ENCODE measurements around the gene PSKH1. TPM values are rescaled to one million over a fixed set of nuclear protein-coding genes. Genes with fewer than 3 reads are reported as not detected.
"Not testable (repeated sequence)": the region's sequence is repeated elsewhere in the genome, so short reads cannot be mapped to it uniquely, and the experiment has no call there.

The PSKH1 gene
- total RNA-seq, 2 experiments from 2014 or later, result 21.3 to 21.5 TPM

DNA sequence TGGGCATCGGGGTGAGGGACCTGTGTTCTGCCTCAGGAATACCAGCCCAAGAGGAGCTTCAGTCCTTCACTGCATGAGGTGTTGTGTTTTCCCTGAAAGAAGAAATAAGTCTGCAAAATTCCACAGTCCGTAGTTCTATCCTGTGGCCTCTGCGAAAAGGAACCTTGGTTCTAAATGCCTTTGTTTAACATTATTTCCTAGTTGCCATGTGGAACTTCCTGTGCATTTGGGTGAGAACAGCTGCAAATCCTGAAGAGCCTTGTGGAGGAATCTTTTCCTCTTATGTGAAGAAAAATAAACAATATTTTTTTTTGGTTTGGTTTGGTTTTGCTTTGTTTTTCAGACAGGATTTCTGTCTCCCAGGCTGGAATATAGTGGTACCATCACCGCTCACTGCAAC, 9.8 kb downstream of the PSKH1 start:
- Mint-ChIP-seq H3K27ac (peak overlapping the region; percentile 46), H3K27me3 (no peaks in the 10 kb centered on the region), H3K4me3 (no peak overlapping the region), H3K36me3 (ENCODE audit: low read depth) (peaks cover 2% of the 10 kb centered on the region), H3K4me1 (peaks cover 10% of the 10 kb centered on the region), H3K9me3 (no peaks in the 10 kb centered on the region)
- CTCF ChIA-PET, result interaction anchor here (0.9 kb wide), 1 partner anchor 16 kb away, joined by 3 read pairs; no protein-coding TSS in a partner anchor
- POLR2A ChIA-PET, result no interaction called here
- DNase-seq, result no peak

DNA sequence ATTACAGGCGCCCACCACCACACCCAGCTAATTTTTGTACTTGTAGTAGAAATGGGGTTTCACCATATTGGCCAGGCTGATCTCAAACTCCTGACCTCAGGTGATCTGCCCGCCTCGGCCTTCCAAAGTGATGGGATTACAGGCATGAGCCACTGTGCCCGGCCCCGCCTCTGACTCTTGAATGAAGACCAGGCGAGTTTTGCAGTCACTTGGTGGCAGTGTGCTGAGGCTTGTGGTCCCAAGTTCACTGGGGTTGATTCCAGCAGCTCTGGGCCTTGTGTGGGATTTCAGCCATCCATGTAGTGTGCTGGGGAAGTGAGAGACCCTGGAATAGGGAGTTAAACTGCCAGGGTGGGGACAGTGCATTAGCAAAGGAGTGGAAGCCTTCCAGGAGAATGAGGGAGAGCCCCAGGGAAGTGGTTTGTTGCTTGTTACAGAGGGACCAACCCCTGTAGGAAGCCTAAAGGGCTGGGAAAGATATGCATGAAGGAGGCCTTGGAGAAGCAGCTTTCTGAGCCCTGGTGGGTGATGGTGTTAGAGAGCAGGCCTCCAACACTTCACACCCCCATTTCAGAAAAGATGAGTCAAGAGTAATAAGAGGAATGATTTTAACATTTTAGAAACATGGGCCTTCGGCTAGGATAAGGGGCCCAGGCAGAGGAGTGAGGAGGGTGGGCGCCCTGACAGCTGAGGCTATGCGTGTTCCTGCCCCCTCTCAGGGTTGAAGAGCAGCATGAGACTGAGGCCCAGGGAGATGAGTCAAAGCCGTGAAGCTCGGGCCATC, 14.5 kb downstream of the PSKH1 start:
- ChIA-PET POLR2A (interaction anchor here (0.6 kb wide), 1 partner anchor 81 kb away, joined by 3 read pairs; no protein-coding TSS in a partner anchor), CTCF (interaction anchor here (1.3 to 1.5 kb wide), 2 partner anchors 91 to 133 kb away, joined by 3 to 5 read pairs (median 3); no protein-coding TSS in a partner anchor)
- H3K4me3 Mint-ChIP-seq, result no peak overlapping the region
- H3K36me3 Mint-ChIP-seq (ENCODE audit: low read depth), result peaks cover 11% of the 10 kb centered on the region
- H3K9me3 Mint-ChIP-seq, result no peaks in the 10 kb centered on the region
- peaks cover 21% of the 10 kb centered on the region for H3K4me1 Mint-ChIP-seq
- DNase-seq, result no peak
- no peaks in the 10 kb centered on the region for H3K27me3 Mint-ChIP-seq
- H3K27ac Mint-ChIP-seq, result peak overlapping the region; percentile 31

DNA sequence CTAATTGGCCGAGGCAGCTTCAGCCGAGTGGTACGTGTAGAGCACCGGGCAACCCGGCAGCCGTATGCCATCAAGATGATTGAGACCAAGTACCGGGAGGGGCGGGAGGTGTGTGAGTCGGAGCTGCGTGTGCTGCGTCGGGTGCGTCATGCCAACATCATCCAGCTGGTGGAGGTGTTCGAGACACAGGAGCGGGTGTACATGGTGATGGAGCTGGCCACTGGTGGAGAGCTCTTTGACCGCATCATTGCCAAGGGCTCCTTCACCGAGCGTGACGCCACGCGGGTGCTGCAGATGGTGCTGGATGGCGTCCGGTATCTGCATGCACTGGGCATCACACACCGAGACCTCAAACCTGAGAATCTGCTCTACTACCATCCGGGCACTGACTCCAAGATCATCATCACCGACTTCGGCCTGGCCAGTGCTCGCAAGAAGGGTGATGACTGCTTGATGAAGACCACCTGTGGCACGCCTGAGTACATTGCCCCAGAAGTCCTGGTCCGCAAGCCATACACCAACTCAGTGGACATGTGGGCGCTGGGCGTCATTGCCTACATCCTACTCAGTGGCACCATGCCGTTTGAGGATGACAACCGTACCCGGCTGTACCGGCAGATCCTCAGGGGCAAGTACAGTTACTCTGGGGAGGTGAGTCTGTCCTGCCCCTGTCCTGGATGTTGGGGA, 16.1 kb downstream of the PSKH1 start:
- no peak for DNase-seq
- no peaks in the 10 kb centered on the region for H3K27me3 Mint-ChIP-seq
- no peak overlapping the region for H3K27ac Mint-ChIP-seq
- ChIA-PET POLR2A (no interaction called here), CTCF (interaction anchor here (1.5 to 2.5 kb wide), 2 partner anchors 11 to 93 kb away, joined by 5 to 8 read pairs; no protein-coding TSS in a partner anchor)
- no peaks in the 10 kb centered on the region for H3K9me3 Mint-ChIP-seq
- peaks cover 12% of the 10 kb centered on the region for H3K36me3 Mint-ChIP-seq (ENCODE audit: low read depth)
- H3K4me3 Mint-ChIP-seq, result no peak overlapping the region
- peaks cover 21% of the 10 kb centered on the region for H3K4me1 Mint-ChIP-seq

DNA sequence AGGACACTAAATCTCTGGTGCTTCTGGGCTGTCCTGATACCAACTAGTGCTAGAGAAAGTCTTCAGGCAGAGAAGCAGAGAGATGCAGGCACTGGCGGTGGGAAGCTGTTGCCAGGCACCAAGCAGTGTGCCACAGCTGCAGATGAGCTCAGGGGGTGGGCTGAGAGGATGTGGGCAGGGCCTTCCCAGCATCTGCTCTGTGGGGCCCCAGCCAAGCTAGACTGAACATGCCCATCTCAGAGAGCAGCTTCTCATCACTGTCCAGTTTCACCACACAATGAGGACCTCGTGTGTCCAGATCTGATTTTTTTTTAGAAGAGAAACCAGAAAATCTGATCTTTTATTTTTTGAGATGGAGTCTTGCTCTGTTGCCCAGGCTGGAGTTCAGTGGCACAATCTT, 17.1 kb downstream of the PSKH1 start:
- H3K27ac Mint-ChIP-seq, result peak overlapping the region; percentile 48
- peaks cover 19% of the 10 kb centered on the region for H3K4me1 Mint-ChIP-seq
- peak; percentile 45 for DNase-seq
- H3K4me3 Mint-ChIP-seq, result no peak overlapping the region
- H3K27me3 Mint-ChIP-seq, result no peaks in the 10 kb centered on the region
- POLR2A ChIA-PET, result no interaction called here
- CTCF ChIA-PET, result interaction anchor here (0.8 to 2.6 kb wide), 8 partner anchors 10 to 389 kb away, joined by 3 to 8 read pairs (median 6); no protein-coding TSS in a partner anchor
- H3K9me3 Mint-ChIP-seq, result no peaks in the 10 kb centered on the region
- peaks cover 12% of the 10 kb centered on the region for H3K36me3 Mint-ChIP-seq (ENCODE audit: low read depth)

DNA sequence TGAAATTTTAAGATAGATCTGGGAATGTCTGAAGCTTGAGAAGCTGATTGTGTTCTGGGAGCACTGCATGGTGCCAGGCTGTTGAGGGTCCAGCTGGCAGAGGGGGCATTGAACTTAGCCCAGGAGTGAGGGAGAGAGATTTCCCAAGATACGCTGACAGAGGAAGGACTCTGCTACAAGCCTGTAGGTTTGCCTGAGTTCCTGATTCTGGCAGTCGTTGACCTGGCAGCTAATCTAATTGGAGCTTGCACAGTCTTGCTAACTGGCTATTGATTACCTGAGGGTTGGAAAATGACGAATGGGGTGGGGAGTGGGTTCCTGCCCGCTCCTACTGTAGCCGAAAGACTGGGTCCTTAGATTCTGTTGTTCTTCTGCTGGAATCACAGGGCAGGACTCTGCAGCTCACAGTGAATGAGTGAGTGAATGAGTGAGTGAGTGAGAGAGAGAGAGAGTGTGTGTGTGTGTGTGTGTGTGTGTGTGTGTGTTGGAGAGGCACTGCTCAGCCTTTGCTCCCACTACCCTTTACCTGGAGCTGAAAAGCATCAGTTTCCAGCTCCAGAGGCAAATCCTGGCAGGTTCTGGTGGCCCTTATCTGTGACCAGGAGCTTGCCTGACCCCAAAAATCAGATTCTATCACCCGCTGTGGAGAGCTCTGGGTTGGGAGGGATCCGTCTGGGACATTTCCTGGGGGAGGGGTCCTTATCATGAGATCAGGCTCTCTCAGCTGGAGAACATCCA, 21.9 kb downstream of the PSKH1 start:
- no peak for DNase-seq
- H3K27me3 Mint-ChIP-seq, result no peaks in the 10 kb centered on the region
- H3K4me3 Mint-ChIP-seq, result no peak overlapping the region
- POLR2A ChIA-PET, result no interaction called here
- peaks cover 5% of the 10 kb centered on the region for H3K36me3 Mint-ChIP-seq (ENCODE audit: low read depth)
- no peak overlapping the region for H3K27ac Mint-ChIP-seq
- H3K4me1 Mint-ChIP-seq, result peaks cover 27% of the 10 kb centered on the region
- H3K9me3 Mint-ChIP-seq, result no peaks in the 10 kb centered on the region
- CTCF ChIA-PET, result interaction anchor here (0.7 to 3.0 kb wide), 10 partner anchors 14 to 851 kb away, joined by 3 to 16 read pairs (median 4); no protein-coding TSS in a partner anchor

DNA sequence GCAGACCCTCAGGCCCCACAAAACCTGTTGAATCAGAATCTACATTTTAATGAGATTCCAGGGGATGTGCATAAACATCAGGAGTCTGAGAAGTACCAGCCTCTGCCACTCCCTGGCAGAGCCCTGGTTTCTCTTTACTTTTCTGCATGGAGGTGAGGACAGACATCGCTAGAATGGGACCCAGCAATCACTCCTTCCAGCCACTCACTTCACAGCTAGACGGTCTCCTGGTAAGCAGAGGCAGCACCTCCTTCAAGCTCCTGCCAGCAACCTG, 22.4 kb downstream of the PSKH1 start:
- H3K4me3 Mint-ChIP-seq; H3K27me3 Mint-ChIP-seq; DNase-seq; H3K27ac Mint-ChIP-seq; H3K36me3 Mint-ChIP-seq (ENCODE audit: low read depth); H3K9me3 Mint-ChIP-seq; POLR2A ChIA-PET: not testable (repeated sequence)
- peaks cover 23% of the 10 kb centered on the region for H3K4me1 Mint-ChIP-seq
- CTCF ChIA-PET, result interaction anchor here (0.7 to 3.0 kb wide), 6 partner anchors 14 to 852 kb away, joined by 3 to 16 read pairs (median 4); no protein-coding TSS in a partner anchor

DNA sequence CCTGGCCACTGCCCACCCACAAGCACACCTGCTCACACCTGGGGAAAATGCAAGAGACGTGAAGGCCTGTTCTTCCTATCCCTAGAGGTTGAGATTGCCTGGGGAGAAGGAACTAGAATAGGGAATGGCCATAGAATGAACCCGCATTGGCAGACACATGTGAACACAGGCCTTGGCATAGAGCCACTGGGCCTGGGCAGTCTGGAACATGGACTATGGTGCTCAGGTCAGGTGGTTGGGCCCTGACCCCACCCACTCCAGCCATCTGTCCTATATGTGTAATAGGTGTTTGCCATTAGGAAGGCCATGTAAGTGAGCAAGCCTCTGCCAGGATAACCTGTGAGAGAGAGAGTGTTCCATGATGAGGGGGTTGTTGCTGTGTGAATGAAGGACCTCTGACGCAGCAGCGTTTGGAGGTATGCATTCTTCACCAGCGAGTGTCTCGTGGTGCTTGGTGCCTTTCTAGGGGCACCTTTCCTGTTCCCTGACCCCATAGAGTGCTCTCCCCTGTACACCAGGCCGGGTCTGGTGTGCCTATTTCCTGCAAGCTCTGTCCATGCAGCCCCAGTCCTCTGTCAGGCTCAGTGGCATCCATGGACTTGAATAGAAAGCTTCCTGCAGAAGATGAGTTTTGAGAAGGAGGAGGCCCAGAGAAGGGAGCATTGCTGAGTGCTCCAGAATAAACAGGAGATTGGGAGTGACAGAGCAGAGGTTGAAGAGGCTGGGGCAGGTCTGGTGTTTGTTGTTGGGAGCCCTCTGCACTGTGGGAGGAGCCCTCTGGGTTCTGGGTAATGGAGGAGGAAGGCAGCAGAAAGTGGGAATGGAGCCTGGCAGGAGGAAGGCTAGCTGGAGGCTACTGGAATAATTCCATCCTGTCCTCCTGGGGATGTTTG, 23.0 kb downstream of the PSKH1 start:
- POLR2A ChIA-PET, result no interaction called here
- Mint-ChIP-seq H3K9me3 (no peaks in the 10 kb centered on the region), H3K4me1 (peaks cover 19% of the 10 kb centered on the region)

DNA sequence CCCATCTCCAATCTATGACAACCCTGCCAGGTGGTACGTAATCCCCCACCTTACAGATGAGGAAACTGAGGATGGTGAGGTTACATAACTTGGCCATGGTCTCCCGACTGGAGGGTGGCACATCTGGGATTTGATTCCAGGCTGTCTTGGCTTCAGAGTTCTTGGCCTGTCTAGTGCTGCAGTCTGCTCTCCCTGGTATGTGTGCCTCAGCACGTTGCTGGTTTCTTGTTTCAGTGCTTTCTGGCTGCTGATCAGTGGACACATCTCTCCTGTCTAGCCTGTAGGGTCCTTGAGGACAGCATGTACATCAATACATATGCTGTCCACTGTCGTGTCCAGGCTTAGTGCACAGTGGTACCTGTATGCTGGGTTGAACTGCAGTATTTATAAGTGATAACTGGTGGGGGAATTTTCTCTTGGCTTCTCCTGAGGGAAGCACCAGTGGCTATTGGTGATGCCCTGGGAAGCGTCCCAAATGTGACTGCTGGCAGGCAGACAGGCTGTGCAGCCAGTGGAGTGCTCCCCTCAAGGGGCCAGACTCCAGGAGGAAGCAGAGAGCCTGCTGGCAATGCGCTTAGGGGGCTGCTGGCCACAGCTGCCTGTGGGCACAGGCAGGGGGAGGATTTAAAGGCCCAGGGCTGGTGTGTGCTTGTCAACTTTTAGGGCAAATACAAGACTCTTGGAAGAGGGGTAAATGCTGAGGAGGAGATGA, 24.2 kb downstream of the PSKH1 start:
- ChIA-PET POLR2A (no interaction called here), CTCF (interaction anchor here (0.8 to 1.6 kb wide), 9 partner anchors 10 to 396 kb away, joined by 3 to 9 read pairs (median 4); partner anchors contain the start of gene CTRL)
- Mint-ChIP-seq H3K9me3 (no peaks in the 10 kb centered on the region), H3K27me3 (no peaks in the 10 kb centered on the region), H3K27ac (peak overlapping the region; percentile 1), H3K36me3 (ENCODE audit: low read depth) (peaks cover 2% of the 10 kb centered on the region), H3K4me1 (peaks cover 24% of the 10 kb centered on the region), H3K4me3 (no peak overlapping the region)
- DNase-seq, result no peak

More for the DNA sequence above, 23.0 kb downstream of the PSKH1 start:
- CTCF ChIA-PET, result interaction anchor here (0.7 to 3.0 kb wide), 6 partner anchors 11 to 100 kb away, joined by 3 to 16 read pairs (median 4); no protein-coding TSS in a partner anchor
- Mint-ChIP-seq H3K27me3 (no peaks in the 10 kb centered on the region), H3K27ac (peak overlapping the region; percentile 26), H3K4me3 (no peak overlapping the region), H3K36me3 (ENCODE audit: low read depth) (peaks cover 2% of the 10 kb centered on the region)
- no peak for DNase-seq

DNA sequence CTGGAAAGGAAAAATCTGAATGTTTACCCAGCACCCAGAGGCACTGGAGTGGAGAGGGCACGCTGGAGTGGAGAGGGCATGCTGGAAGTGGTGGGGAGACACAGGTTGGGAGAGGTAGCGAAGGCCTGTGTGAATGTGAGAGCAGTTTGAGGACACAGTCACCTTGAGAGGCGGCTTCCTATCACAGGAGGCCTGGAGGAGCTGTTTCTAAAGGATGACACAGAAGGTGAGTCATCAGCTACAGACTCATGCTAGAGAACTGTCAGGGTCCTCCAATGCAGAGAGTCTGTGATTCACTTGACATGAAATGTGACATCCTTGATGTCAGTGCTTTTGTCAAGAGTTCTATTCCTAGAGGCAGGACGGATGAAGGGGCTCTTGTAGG, 24.8 kb downstream of the PSKH1 start:
- no peak for DNase-seq
- H3K27me3 Mint-ChIP-seq, result no peaks in the 10 kb centered on the region
- peaks cover 2% of the 10 kb centered on the region for H3K36me3 Mint-ChIP-seq (ENCODE audit: low read depth)
- H3K27ac Mint-ChIP-seq, result peak overlapping the region; percentile 1
- H3K4me1 Mint-ChIP-seq, result peaks cover 24% of the 10 kb centered on the region
- POLR2A ChIA-PET, result no interaction called here
- H3K4me3 Mint-ChIP-seq, result no peak overlapping the region
- H3K9me3 Mint-ChIP-seq, result no peaks in the 10 kb centered on the region
- CTCF ChIA-PET, result interaction anchor here (0.8 to 3.3 kb wide), 7 partner anchors 10 to 397 kb away, joined by 3 to 12 read pairs (median 5); partner anchors contain the start of gene CTRL

DNA sequence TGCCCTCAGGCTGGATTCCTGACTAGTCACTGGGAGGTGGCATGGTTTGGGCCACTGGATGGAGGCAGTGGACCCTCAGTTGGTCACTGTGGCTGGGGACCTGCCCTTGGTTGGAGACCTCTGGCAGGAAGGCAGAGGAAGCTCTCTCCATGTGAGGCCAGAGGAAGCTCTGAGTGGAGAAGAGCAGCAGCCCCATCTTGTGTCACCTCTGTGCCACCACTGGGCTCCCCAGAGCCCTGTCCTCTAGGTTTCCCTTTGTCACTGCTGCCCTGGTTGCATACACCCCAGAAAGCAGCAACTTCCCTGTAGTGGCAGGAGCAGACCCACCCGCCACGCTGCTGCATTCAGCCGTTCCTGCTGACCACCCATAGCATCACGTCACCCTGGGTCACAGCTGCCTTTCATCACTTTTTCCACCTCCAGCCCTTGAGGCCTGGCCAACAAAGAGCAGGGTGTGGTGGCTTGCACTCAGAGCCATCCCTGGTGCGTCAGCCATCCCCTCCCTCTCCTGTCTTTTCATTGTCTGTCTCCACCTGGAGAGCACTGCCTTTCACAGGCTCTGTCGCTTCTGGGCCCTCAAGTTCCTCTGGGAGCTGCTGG, 26.7 kb downstream of the PSKH1 start:
- Mint-ChIP-seq H3K4me1 (peaks cover 24% of the 10 kb centered on the region), H3K4me3 (no peak overlapping the region), H3K27me3 (no peaks in the 10 kb centered on the region), H3K27ac (no peak overlapping the region), H3K9me3 (no peaks in the 10 kb centered on the region), H3K36me3 (ENCODE audit: low read depth) (no peaks in the 10 kb centered on the region)
- CTCF ChIA-PET, result interaction anchor here (0.5 to 3.3 kb wide), 9 partner anchors 9 to 150 kb away, joined by 3 to 12 read pairs (median 3); no protein-coding TSS in a partner anchor
- no peak for DNase-seq
- POLR2A ChIA-PET, result no interaction called here

DNA sequence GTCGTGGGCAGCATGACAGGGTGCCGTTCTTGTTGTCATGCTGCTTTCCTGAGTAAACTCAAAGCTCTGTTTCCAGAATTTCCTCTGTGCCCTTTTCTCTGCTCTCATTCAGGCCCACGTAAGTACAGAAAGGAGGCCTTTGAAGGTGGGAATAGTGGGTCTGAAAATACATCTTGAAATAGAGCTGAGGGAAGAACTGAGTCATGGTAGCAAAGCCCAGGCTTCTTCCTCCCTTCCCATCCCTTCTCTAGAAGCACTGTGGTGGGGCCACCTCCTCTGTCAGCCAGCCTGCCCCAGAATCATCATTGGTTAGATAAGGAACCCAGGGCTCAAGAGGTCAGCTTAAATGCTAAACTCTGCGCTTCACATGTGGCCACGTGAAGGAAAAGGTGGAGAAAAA, 29.2 kb downstream of the PSKH1 start:
- Mint-ChIP-seq H3K9me3 (no peaks in the 10 kb centered on the region), H3K27me3 (no peaks in the 10 kb centered on the region), H3K4me3 (no peak overlapping the region), H3K4me1 (peaks cover 14% of the 10 kb centered on the region), H3K27ac (peak overlapping the region; percentile 65), H3K36me3 (ENCODE audit: low read depth) (no peaks in the 10 kb centered on the region)
- ChIA-PET POLR2A (no interaction called here), CTCF (interaction anchor here (0.6 to 1.0 kb wide), 3 partner anchors 39 to 106 kb away, joined by 3 to 4 read pairs (median 4); no protein-coding TSS in a partner anchor)
- DNase-seq, result no peak

Measured in activated CD4-positive, alpha-beta T cell treated with anti-CD3 and anti-CD28 coated beads, Interleukin-2, amount 10 ng/mL, durations not matched to agents 7 days and 5 days (primary cell).